PC-3 (cell line): Measurements from ENCODE around the gene GADL1.

Experiments
- EZH2phosphoT487 ChIP-seq: fragments of 300-600 bp; sonication (generic); IDR thresholded peaks from 2 replicates; pipeline ENCODE4 v1.6.1; 2018; ENCODE audit warnings: mild to moderate bottlenecking, antibody characterized with exemption, low read length, borderline replicate concordance
- TF ChIP-seq, protein P1 (sequence below): fragments of 300-600 bp; sonication (generic); conservative IDR thresholded peaks from 2 replicates; pipeline ENCODE4 v1.5.1; 2017; ENCODE audit warnings: antibody characterized with exemption, low read depth, mild to moderate bottlenecking, low read length

DNA sequence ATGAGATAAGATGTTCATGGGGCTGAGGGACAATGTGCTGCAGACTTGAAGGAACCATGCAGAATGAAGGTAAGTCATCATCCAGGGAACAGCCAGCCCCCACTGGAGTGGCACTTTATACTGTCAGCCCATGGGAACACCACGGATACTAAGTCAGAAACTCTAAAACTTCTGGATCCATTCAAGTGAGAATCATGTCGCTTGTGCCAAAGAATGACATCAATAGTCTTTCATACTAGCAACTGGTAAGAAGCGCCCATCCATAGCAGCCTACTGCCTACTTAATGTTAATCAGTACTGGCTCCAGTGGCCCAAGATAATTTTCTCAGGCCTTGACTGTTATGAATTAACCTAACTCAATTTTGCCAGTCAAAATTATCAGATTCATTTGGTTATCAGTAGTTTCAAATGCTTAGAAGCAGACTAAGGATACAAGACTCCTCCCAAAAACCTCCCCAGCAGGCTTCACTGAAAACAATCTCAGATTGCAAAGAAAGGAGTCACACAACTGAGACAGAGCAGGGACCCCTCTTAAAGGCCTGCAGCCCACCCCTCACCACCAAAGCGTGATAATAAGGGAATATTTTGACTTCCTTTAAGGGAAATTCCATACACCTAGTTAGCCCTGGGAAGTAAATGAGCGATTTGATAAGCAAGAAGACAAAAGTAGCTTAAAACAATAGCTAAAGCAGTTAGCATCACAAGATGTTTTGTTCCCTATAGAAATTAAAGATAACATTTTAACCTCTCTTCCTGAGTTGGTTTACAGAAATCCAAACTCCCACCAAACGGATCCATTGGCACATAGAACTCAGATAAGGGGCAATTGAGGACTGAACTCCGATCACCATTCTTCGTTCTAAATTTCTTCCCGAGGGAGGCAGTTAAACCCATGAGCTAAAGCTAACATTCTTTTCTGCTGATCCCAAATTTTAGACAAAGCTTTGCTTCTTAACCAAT is 189.2 kb downstream of the GADL1 start:
- no peak for TF ChIP-seq EZH2phosphoT487
- TF ChIP-seq, protein P1, sequence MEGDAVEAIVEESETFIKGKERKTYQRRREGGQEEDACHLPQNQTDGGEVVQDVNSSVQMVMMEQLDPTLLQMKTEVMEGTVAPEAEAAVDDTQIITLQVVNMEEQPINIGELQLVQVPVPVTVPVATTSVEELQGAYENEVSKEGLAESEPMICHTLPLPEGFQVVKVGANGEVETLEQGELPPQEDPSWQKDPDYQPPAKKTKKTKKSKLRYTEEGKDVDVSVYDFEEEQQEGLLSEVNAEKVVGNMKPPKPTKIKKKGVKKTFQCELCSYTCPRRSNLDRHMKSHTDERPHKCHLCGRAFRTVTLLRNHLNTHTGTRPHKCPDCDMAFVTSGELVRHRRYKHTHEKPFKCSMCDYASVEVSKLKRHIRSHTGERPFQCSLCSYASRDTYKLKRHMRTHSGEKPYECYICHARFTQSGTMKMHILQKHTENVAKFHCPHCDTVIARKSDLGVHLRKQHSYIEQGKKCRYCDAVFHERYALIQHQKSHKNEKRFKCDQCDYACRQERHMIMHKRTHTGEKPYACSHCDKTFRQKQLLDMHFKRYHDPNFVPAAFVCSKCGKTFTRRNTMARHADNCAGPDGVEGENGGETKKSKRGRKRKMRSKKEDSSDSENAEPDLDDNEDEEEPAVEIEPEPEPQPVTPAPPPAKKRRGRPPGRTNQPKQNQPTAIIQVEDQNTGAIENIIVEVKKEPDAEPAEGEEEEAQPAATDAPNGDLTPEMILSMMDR = no peak
